ENCODE data around the gene CHD9. TPM values are rescaled to one million over a fixed set of nuclear protein-coding genes. Genes with fewer than 3 reads are reported as not detected.

The CHD9 gene
- total RNA-seq, 1 experiment from 2014 or later = 18.9 TPM

GRCh38 chr16:53090591-53091411 is 36.0 kb downstream of the CHD9 start:
- Histone ChIP-seq H3K4me3 (replicated peaks in 1 of 2; ENCODE audit: low read depth in 1 of 2, low read length in 2 of 2) (no peak overlapping the region), H3K79me2 (ENCODE audit: insufficient read depth, low read length) (peaks cover 47% of the 10 kb centered on the region), H3K27ac (ENCODE audit: low read depth, low read length) (no peak overlapping the region), H3K4me1 (ENCODE audit: control insufficient read depth in 1 of 2, insufficient read depth in 2 of 2, low read length in 2 of 2) (peaks cover 17 to 32% of the 10 kb centered on the region in 2 experiments), H3K9me3 (ENCODE audit: control insufficient read depth in 1 of 2, insufficient read depth in 1 of 2, low read depth in 1 of 2, low read length in 2 of 2) (no peaks in the 10 kb centered on the region), H2AFZ (ENCODE audit: low read depth, low read length, poor library complexity, severe bottlenecking) (no peak overlapping the region), H3K36me3 (ENCODE audit: control insufficient read depth in 1 of 2, insufficient read depth in 2 of 2, low read length in 2 of 2) (no peaks in the 10 kb centered on the region), H3K4me2 (ENCODE audit: low read length) (no peak overlapping the region), H3K9me2 (ENCODE audit: insufficient read depth) (no peaks in the 10 kb centered on the region), H3K9ac (ENCODE audit: low read length) (no peak overlapping the region), H3K27me3 (ENCODE audit: insufficient read depth, low read length) (no peaks in the 10 kb centered on the region), H4K20me1 (ENCODE audit: insufficient read depth) (no peaks in the 10 kb centered on the region)
- POLR2A ChIA-PET = no interaction called here
- RAD21 ChIA-PET (ENCODE audit: low non-redundant PET in 1 of 2, low total read pairs in 2 of 2, uncharacterized antibody in 2 of 2, unreplicated experiment in 2 of 2) = no interaction called here
- TF ChIP-seq FOSL1 (IDR thresholded peaks at IDR 0.05; ENCODE audit: low read depth) = no peak
- TF ChIP-seq CEBPB (IDR thresholded peaks at IDR 0.05; ENCODE audit: low read depth) = no peak
- no peak for TF ChIP-seq SRF (IDR thresholded peaks at IDR 0.05; ENCODE audit: low read depth)
- TF ChIP-seq REST (IDR thresholded peaks at IDR 0.05; ENCODE audit: low read depth) = no peak
- TF ChIP-seq JUND (IDR thresholded peaks at IDR 0.05) = no peak
- TF ChIP-seq ELF1 (IDR thresholded peaks at IDR 0.05; ENCODE audit: borderline replicate concordance, low read depth) = no peak
- intact Hi-C loops (cut with micrococcal nuclease) = no loop called here
- DNase-seq (ENCODE audit: low read depth, low spot score) (no peak), ATAC-seq (no peak)
- CTCF ChIA-PET = no interaction called here
- BruUV-seq (replicated peaks) = no TSS peak

Measured in HCT116 (cell line).